PC-3 (cell line): ENCODE measurements around the gene TERF2IP. TPM values are rescaled to one million over a fixed set of nuclear protein-coding genes. Genes with fewer than 3 reads are reported as not detected.

Experiments
- ATAC-seq: fragments of 200-7000 bp; cut with Tn5 transposase; 2 replicates; pipeline ENCODE4 v1.9.1; 2020; ENCODE audit warnings: mild to moderate bottlenecking, moderate library complexity
- BruUV-seq: library from RNA; stranded (reverse); fragments of 400-500 nt; replicated peaks from 2 replicates; lab custom pipeline; 2021; lab: Mats Ljungman, UMichigan
- CTCF ChIA-PET: fragments of 300-600 bp; sonication (Branson Sonifier 250); formaldehyde crosslinking; loops from one replicate; lab custom pipeline; 2022; ENCODE audit warnings: antibody characterized with exemption; lab: Charles Lee
- POLR2A ChIA-PET: fragments of 300-600 bp; sonication (Branson Sonifier 250); formaldehyde crosslinking; loops from one replicate; lab custom pipeline; 2022; ENCODE audit warnings: antibody characterized with exemption; ENCODE audit not compliant: unreplicated experiment; lab: Charles Lee
- DNase-seq: peaks from one replicate; pipeline ENCODE4 v3.0.0-alpha.2; 2015
- H2AFZ ChIP-seq: fragments of 300-600 bp; sonication (generic); 2 replicates; pipeline ENCODE4 v1.6.0; 2016; ENCODE audit warnings: antibody characterized with exemption, low read length
- H3F3A ChIP-seq: fragments of 300-600 bp; sonication (generic); one replicate; pipeline ENCODE4 v1.6.0; 2017; ENCODE audit warnings: antibody characterized with exemption, low read length, control low read depth, mild to moderate bottlenecking; ENCODE audit not compliant: unreplicated experiment
- H3K27ac ChIP-seq: fragments of 300-600 bp; sonication (generic); 2 replicates; pipeline ENCODE4 v1.5.1; 2016; ENCODE audit warnings: mild to moderate bottlenecking, low read length
- H3K27me3 ChIP-seq: fragments of 300-600 bp; sonication (generic); 2 replicates; pipeline ENCODE4 v1.6.1; 2016; ENCODE audit warnings: low read length, mixed read lengths
- H3K36me3 ChIP-seq: fragments of 300-600 bp; sonication (generic); 2 replicates; pipeline ENCODE4 v1.6.1; 2016; ENCODE audit warnings: low read depth, mixed run types, low read length, mixed read lengths
- H3K4me1 ChIP-seq: fragments of 300-600 bp; sonication (generic); 2 replicates; pipeline ENCODE4 v1.5.1; 2016; ENCODE audit warnings: low read length; ENCODE audit not compliant: insufficient read depth
- H3K4me2 ChIP-seq: fragments of 300-600 bp; sonication (generic); 2 replicates; pipeline ENCODE4 v1.6.0; 2016; ENCODE audit warnings: low read length
- H3K4me3 ChIP-seq: fragments of 300-600 bp; sonication (generic); 2 replicates; pipeline ENCODE4 v1.5.1; 2016; ENCODE audit warnings: mild to moderate bottlenecking, low read length, mixed read lengths
- H3K79me2 ChIP-seq: fragments of 300-600 bp; sonication (generic); 2 replicates; pipeline ENCODE4 v1.6.1; 2017; ENCODE audit warnings: low read length, mixed read lengths
- H3K9ac ChIP-seq: fragments of 300-600 bp; sonication (generic); 2 replicates; pipeline ENCODE4 v1.6.0; 2016; ENCODE audit warnings: mild to moderate bottlenecking, low read length
- H3K9me2 ChIP-seq: fragments of 300-600 bp; sonication (generic); replicated peaks from 2 replicates; pipeline ENCODE4 v1.6.1; 2016; ENCODE audit warnings: mixed run types, low read length, mixed read lengths
- H3K9me3 ChIP-seq: fragments of 300-600 bp; sonication (generic); 2 replicates; pipeline ENCODE4 v1.6.1; 2016; ENCODE audit warnings: low read length, mixed read lengths
- H4K20me1 ChIP-seq: fragments of 300-600 bp; sonication (generic); 2 replicates; pipeline ENCODE4 v1.6.1; 2016; ENCODE audit warnings: low read length, mixed read lengths
- CTCF ChIP-seq: fragments of 300-600 bp; sonication (generic); conservative IDR thresholded peaks from 2 replicates; pipeline ENCODE4 v1.5.1; 2017; ENCODE audit warnings: antibody characterized with exemption, low read depth, mild to moderate bottlenecking, low read length
- EZH2 ChIP-seq: fragments of 300-600 bp; sonication (generic); IDR thresholded peaks from one replicate; pipeline ENCODE4 v1.6.1; 2017; ENCODE audit warnings: antibody characterized with exemption, mild to moderate bottlenecking, low read length; ENCODE audit not compliant: unreplicated experiment
- EZH2phosphoT487 ChIP-seq: fragments of 300-600 bp; sonication (generic); IDR thresholded peaks from 2 replicates; pipeline ENCODE4 v1.6.1; 2018; ENCODE audit warnings: mild to moderate bottlenecking, antibody characterized with exemption, low read length, borderline replicate concordance
- intact Hi-C: fragments of 100-400 bp; cut with micrococcal nuclease; formaldehyde crosslinking; loops from 2 replicates; pipeline ENCODE4 v1.9.0; 2023
- total RNA-seq: library from RNA; depleted of rRNA; stranded (reverse); fragments of >200 nt; gene quantifications from 2 replicates; pipeline ENCODE4 v1.2.3, GENCODE V29; 2014

The TERF2IP gene
- total RNA-seq, 1 experiment from 2014 or later = 25.7 TPM

- Histone ChIP-seq H3K4me1 (no peaks in the 10 kb centered on the region), H3K36me3 (peaks cover 56% of the 10 kb centered on the region), H2AFZ (no peak overlapping the region), H3K4me2 (no peak overlapping the region), H3K9me3 (no peaks in the 10 kb centered on the region), H4K20me1 (no peaks in the 10 kb centered on the region), H3K4me3 (no peak overlapping the region), H3K9ac (no peak overlapping the region), H3K9me2 (no peaks in the 10 kb centered on the region), H3K27ac (no peak overlapping the region), H3K79me2 (no peaks in the 10 kb centered on the region), H3F3A (no peaks in the 10 kb centered on the region), H3K27me3 (no peaks in the 10 kb centered on the region)
- CTCF ChIA-PET = no interaction called here
- POLR2A ChIA-PET = no interaction called here
- TF ChIP-seq CTCF (no peak), EZH2phosphoT487 (no peak), EZH2 (no peak)
- intact Hi-C loops = no loop called here
- ATAC-seq = no peak
- DNase-seq = no peak
- BruUV-seq = no TSS peak
These were observed 18.4 kb upstream of the TERF2IP start for GRCh38 chr16:75629132-75629531.

DNA sequence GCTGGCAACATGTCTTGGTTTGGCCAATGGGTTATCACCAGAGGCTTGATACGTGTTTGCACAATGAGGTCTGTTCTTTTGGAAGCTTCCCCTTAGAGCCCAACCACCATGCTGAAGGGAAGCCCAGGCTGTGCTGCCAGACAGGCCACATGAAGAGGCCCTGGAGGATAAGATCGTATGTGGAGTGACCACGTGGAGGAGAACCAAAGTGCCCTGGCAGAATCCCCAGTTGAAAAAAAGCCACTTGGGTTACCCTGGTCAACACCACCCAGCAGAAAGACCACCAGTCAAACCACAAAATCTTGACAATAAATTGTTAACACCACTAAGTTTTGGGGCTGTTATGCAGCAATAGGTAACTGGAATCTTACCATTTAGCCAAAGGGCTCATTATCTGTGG lies 17.5 kb upstream of the TERF2IP start:
- Histone ChIP-seq H3K27me3 (no peaks in the 10 kb centered on the region), H4K20me1 (no peaks in the 10 kb centered on the region), H3K4me2 (no peak overlapping the region), H3K27ac (no peak overlapping the region), H3K9me3 (no peaks in the 10 kb centered on the region), H3K4me1 (no peaks in the 10 kb centered on the region), H3F3A (no peaks in the 10 kb centered on the region), H3K4me3 (no peak overlapping the region), H2AFZ (no peak overlapping the region), H3K36me3 (peaks cover 62% of the 10 kb centered on the region), H3K79me2 (no peaks in the 10 kb centered on the region), H3K9ac (no peak overlapping the region), H3K9me2 (no peaks in the 10 kb centered on the region)
- DNase-seq (no peak), ATAC-seq (no peak)
- ChIA-PET POLR2A (no interaction called here), CTCF (no interaction called here)
- no TSS peak for BruUV-seq
- intact Hi-C loops = no loop called here
- TF ChIP-seq EZH2phosphoT487 = no peak
- TF ChIP-seq CTCF = no peak
- no peak for TF ChIP-seq EZH2

- H3K36me3 ChIP-seq = peaks cover 60% of the 10 kb centered on the region
- no peak overlapping the region for H3K9ac ChIP-seq
- H3K79me2 ChIP-seq = 0 out of 2 replicates have a peak, but pooled peaks cover 2% of the 10 kb centered on the region
- H3K4me1 ChIP-seq = no peaks in the 10 kb centered on the region
- BruUV-seq = no TSS peak
- H3F3A ChIP-seq = no peaks in the 10 kb centered on the region
- no peak for ATAC-seq
- H2AFZ ChIP-seq = no peak overlapping the region
- no peak for TF ChIP-seq EZH2phosphoT487
- no peak for DNase-seq
- CTCF ChIA-PET = no interaction called here
- no peak overlapping the region for H3K27ac ChIP-seq
- H3K4me2 ChIP-seq = no peak overlapping the region
- POLR2A ChIA-PET = no interaction called here
- H3K27me3 ChIP-seq = no peaks in the 10 kb centered on the region
- H3K4me3 ChIP-seq = no peak overlapping the region
- no peaks in the 10 kb centered on the region for H3K9me2 ChIP-seq
- H3K9me3 ChIP-seq = no peaks in the 10 kb centered on the region
- H4K20me1 ChIP-seq = no peaks in the 10 kb centered on the region
- intact Hi-C loops = no loop called here
These were observed 14.7 kb upstream of the TERF2IP start for GRCh38 chr16:75632857-75633256.
